IPS-15b (cell line): Measurements from ENCODE around the gene CYTL1.
"Not testable (repeated sequence)": the region's sequence is repeated elsewhere in the genome, so short reads cannot be mapped to it uniquely, and the experiment has no call there.

Experiments used
- H3K27me3 ChIP-seq: one replicate; pipeline ENCODE4 v1.6.1; 2013; ENCODE audit warnings: low read length; ENCODE audit not compliant: control insufficient read depth, insufficient read depth
- H3K36me3 ChIP-seq: one replicate; pipeline ENCODE4 v1.6.1; 2013; ENCODE audit warnings: low read length; ENCODE audit not compliant: control insufficient read depth, insufficient read depth
- H3K4me1 ChIP-seq: one replicate; pipeline ENCODE4 v1.6.1; 2013; ENCODE audit warnings: mild to moderate bottlenecking, low read length; ENCODE audit not compliant: control insufficient read depth, insufficient read depth
- H3K4me3 ChIP-seq: one replicate; pipeline ENCODE4 v1.5.1; 2013; ENCODE audit warnings: low read depth, low read length
- H3K9ac ChIP-seq: one replicate; pipeline ENCODE4 v1.6.1; 2013; ENCODE audit warnings: low read depth, mild to moderate bottlenecking, low read length
- H3K9me3 ChIP-seq: one replicate; pipeline ENCODE4 v1.6.1; 2013; ENCODE audit warnings: mild to moderate bottlenecking, low read length; ENCODE audit not compliant: control insufficient read depth, insufficient read depth

The CYTL1 gene

DNA sequence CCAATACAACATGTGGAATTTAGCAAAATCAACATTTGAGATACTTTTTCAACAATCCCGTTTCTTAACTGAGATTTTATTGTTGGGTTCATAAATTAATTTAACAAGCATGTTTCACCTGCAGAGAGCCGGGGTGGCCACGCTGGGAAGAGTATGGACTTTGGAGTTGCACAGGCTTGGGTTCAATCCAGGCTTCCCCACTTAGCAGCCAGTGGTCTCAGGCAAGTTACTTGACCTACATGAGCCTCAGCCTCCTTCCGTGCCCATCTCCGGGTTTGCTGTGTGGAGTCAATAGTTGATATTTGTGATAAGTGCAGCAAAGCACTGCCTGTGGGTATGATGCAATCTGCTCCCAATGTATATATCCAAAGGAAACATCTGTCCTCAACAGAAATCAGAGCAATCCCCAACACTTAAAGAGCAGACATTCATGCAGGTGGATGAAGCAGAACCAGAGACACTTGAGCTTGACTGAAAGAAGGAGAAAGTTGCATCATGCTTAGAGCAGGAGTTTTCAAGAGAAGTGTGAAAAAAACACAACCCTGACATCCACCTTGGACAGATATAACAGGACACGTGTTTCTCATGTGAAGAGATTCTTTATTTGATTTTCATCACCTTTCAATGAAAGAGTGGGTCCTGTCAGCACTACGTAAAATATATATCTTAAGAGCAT is 5.1 kb downstream of the CYTL1 start:
- no peaks in the 10 kb centered on the region for H3K4me1 ChIP-seq
- H3K36me3 ChIP-seq, result no peaks in the 10 kb centered on the region
- no peak overlapping the region for H3K9ac ChIP-seq
- H3K9me3 ChIP-seq, result no peaks in the 10 kb centered on the region
- H3K4me3 ChIP-seq, result no peak overlapping the region
- no peaks in the 10 kb centered on the region for H3K27me3 ChIP-seq

- Histone ChIP-seq H3K4me3 (no peak overlapping the region), H3K9ac (no peak overlapping the region), H3K36me3 (no peaks in the 10 kb centered on the region), H3K27me3 (no peaks in the 10 kb centered on the region), H3K4me1 (no peaks in the 10 kb centered on the region), H3K9me3 (no peaks in the 10 kb centered on the region)
Measured at GRCh38 chr4:5012958-5013357, 6.3 kb downstream of the CYTL1 start.

- Histone ChIP-seq H3K4me1 (no peaks in the 10 kb centered on the region), H3K36me3 (no peaks in the 10 kb centered on the region), H3K4me3 (no peak overlapping the region), H3K27me3 (no peaks in the 10 kb centered on the region), H3K9ac (no peak overlapping the region), H3K9me3 (no peaks in the 10 kb centered on the region)
Measured at GRCh38 chr4:5012244-5012898, 6.9 kb downstream of the CYTL1 start.

- no peak overlapping the region for H3K9ac ChIP-seq
- no peaks in the 10 kb centered on the region for H3K9me3 ChIP-seq
- no peak overlapping the region for H3K4me3 ChIP-seq
- no peaks in the 10 kb centered on the region for H3K36me3 ChIP-seq
- no peaks in the 10 kb centered on the region for H3K27me3 ChIP-seq
- H3K4me1 ChIP-seq, result no peaks in the 10 kb centered on the region
Measured at GRCh38 chr4:5010984-5011383, 8.3 kb downstream of the CYTL1 start.

GRCh38 chr4:5009796-5010195 is 9.5 kb downstream of the CYTL1 start:
- Histone ChIP-seq H3K4me1 (no peaks in the 10 kb centered on the region), H3K27me3 (no peaks in the 10 kb centered on the region)

DNA sequence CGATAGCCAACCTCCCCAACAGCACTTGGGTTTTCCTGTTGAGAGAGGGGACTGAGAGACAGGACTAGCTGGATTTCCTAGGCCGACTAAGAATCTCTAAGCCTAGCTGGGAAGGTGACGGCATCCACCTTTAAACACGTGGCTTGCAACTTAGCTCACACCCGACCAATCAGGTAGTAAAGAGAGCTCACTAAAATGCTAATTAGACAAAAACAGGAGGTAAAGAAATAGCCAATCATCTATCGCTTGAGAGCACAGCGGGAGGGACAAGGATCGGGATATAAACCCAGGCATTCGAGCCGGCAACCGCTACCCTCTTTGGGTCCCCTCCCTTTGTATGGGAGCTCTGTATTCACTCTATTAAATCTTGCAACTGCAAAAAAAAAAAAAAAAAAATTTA is 12.3 kb downstream of the CYTL1 start:
- not testable (repeated sequence) for H3K9me3 ChIP-seq, H3K4me1 ChIP-seq, H3K4me3 ChIP-seq, H3K27me3 ChIP-seq, H3K36me3 ChIP-seq, H3K9ac ChIP-seq

More at GRCh38 chr4:5009796-5010195, 9.5 kb downstream of the CYTL1 start:
- Histone ChIP-seq H3K9ac (no peak overlapping the region), H3K9me3 (no peaks in the 10 kb centered on the region), H3K4me3 (no peak overlapping the region), H3K36me3 (no peaks in the 10 kb centered on the region)

DNA sequence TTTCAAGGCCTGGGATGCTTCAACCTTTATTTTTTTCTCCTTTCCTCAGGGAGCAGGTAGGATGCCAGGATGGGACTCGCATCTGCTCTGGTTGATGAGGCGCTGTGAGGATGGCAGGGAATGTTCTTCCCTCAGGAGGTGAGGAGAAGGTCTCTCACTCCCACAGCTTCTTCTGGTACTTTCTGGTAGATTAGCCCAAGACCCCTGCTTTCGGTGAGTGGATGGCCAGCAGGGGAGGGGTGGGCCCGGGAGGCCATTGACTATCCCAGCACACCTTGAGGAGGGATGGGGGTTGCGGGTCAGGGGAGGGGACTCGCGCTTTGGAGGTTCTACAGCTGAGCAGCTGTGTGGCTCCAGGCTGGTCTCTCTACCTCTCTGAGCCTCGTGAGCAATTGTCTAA is 14.8 kb downstream of the CYTL1 start:
- H3K36me3 ChIP-seq, result no peaks in the 10 kb centered on the region
- no peaks in the 10 kb centered on the region for H3K9me3 ChIP-seq
- H3K9ac ChIP-seq, result no peak overlapping the region
- no peak overlapping the region for H3K4me3 ChIP-seq
- H3K27me3 ChIP-seq, result no peaks in the 10 kb centered on the region
- no peaks in the 10 kb centered on the region for H3K4me1 ChIP-seq

GRCh38 chr4:5003918-5004317 is 15.3 kb downstream of the CYTL1 start:
- H3K4me3 ChIP-seq, result no peak overlapping the region
- no peaks in the 10 kb centered on the region for H3K9me3 ChIP-seq
- H3K9ac ChIP-seq, result no peak overlapping the region
- no peaks in the 10 kb centered on the region for H3K4me1 ChIP-seq
- no peaks in the 10 kb centered on the region for H3K36me3 ChIP-seq
- no peaks in the 10 kb centered on the region for H3K27me3 ChIP-seq

- Histone ChIP-seq H3K4me3 (no peak overlapping the region), H3K4me1 (no peaks in the 10 kb centered on the region), H3K9ac (no peak overlapping the region), H3K36me3 (no peaks in the 10 kb centered on the region), H3K27me3 (no peaks in the 10 kb centered on the region), H3K9me3 (no peaks in the 10 kb centered on the region)
Measured at GRCh38 chr4:5003372-5003857, 15.8 kb downstream of the CYTL1 start.

- H3K9me3 ChIP-seq, H3K27me3 ChIP-seq, H3K4me1 ChIP-seq, H3K36me3 ChIP-seq, H3K4me3 ChIP-seq, H3K9ac ChIP-seq: not testable (repeated sequence)
Measured at GRCh38 chr4:5001641-5002040, 17.6 kb downstream of the CYTL1 start.

DNA sequence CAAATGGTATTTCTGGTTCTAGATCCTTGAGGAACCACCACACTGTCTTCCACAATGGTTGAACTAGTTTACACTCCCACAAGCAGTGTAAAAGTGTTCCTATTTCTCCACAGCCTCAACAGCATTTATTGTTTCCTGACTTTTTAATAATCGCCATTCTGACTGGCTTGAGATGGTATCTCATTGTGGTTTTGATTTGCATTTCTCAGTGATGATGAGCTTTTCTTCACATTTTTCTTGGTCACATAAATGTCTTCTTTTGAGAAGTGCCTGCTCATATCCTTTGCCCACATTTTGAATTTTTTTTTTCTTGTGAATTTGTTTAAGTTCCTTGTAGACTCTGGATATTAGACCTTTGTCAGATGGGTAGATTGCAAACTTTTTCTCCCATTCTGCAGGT is 22.3 kb downstream of the CYTL1 start:
- not testable (repeated sequence) for H3K27me3 ChIP-seq

GRCh38 chr4:4995908-4996265 is 23.4 kb downstream of the CYTL1 start:
- Histone ChIP-seq H3K36me3 (no peaks in the 10 kb centered on the region), H3K9me3 (no peaks in the 10 kb centered on the region), H3K9ac (no peak overlapping the region), H3K4me1 (peaks cover 4% of the 10 kb centered on the region), H3K4me3 (no peak overlapping the region), H3K27me3 (no peaks in the 10 kb centered on the region)

More for the DNA sequence above, 22.3 kb downstream of the CYTL1 start:
- not testable (repeated sequence) for H3K4me3 ChIP-seq, H3K4me1 ChIP-seq, H3K36me3 ChIP-seq, H3K9me3 ChIP-seq, H3K9ac ChIP-seq
